Heart left ventricle (tissue), 16 donors: ENCODE results near the gene EXOC5. TPM values are rescaled to one million over a fixed set of nuclear protein-coding genes. Genes with fewer than 3 reads are reported as not detected.

Experiments
- ATAC-seq, 4 donors: fragments of 200-7000 bp; cut with Tn5 transposase; one replicate each; pipeline ENCODE4 v1.9.1; 2020 to 2022; ENCODE audit warnings: moderate library complexity in 4 of 4, mild to moderate bottlenecking in 3 of 4, moderate number of reproducible peaks in 1 of 4
- DNase-seq, 5 donors: peaks; one replicate each; pipeline ENCODE4 v3.0.0-alpha.2; 2020
- H3K27ac ChIP-seq, 12 donors: fragments of 200-600 bp; sonication (generic) in 4 of 12; one replicate each; pipeline versions ENCODE4 v1.5.0 to v1.8.0; 2016 to 2022; ENCODE audit warnings: mild to moderate bottlenecking in 2 of 12
- H3K27me3 ChIP-seq, 9 donors: fragments of 200-600 bp; sonication (generic) in 2 of 9; one replicate each; pipeline versions ENCODE4 v1.5.1 to v1.8.0; 2016 to 2022; ENCODE audit warnings: mild to moderate bottlenecking in 3 of 9
- H3K36me3 ChIP-seq, 9 donors: fragments of 200-600 bp; sonication (generic) in 2 of 9; one replicate each; pipeline versions ENCODE4 v1.5.0 to v1.8.0; 2018 to 2022; ENCODE audit warnings: mild to moderate bottlenecking in 2 of 9
- H3K4me1 ChIP-seq, 12 donors: fragments of 200-600 bp; sonication (generic) in 4 of 12; one replicate each; pipeline versions ENCODE4 v1.5.0 to v1.8.0; 2016 to 2022; ENCODE audit warnings: mild to moderate bottlenecking in 3 of 12
- H3K4me3 ChIP-seq, 12 donors: fragments of 200-600 bp; sonication (generic) in 4 of 12; one replicate each; pipeline versions ENCODE4 v1.5.0 to v1.8.0; 2017 to 2022; ENCODE audit warnings: mild to moderate bottlenecking in 9 of 12, moderate library complexity in 4 of 12
- H3K9me3 ChIP-seq, 12 donors: fragments of 200-600 bp; sonication (generic) in 4 of 12; one replicate each; pipeline versions ENCODE4 v1.5.0 to v1.8.0; 2016 to 2022; ENCODE audit warnings: mild to moderate bottlenecking in 1 of 12
- POLR2A ChIP-seq, 2 donors: fragments of 450-650 bp; IDR thresholded peaks; one replicate each; pipeline ENCODE4 v1.6.1; 2017; ENCODE audit warnings: antibody characterized with exemption in 2 of 2, mild to moderate bottlenecking in 2 of 2, moderate library complexity in 2 of 2
- WGBS, 4 donors: extraction: QIAGEN DNeasy Blood & Tissue Kit in 2 of 4; methylation state at CpG; one replicate each; pipeline versions ENCODE4 v1.1.5 to v1.1.7; 2013 to 2018; 5-methylcytosine and 5-hydroxymethylcytosine counted together
- intact Hi-C, 10 donors: fragments of 100-400 bp; cut with DNase I; formaldehyde crosslinking; loops; one replicate each; pipeline versions ENCODE4 v1.11.1 to v1.14.2; 2022
- polyA plus RNA-seq, 2 donors: library from polyadenylated mRNA; stranded (reverse); fragments of 200-250 nt; gene quantifications; one replicate each; pipeline ENCODE4 v1.2.3, GENCODE V29; 2013
- total RNA-seq, 9 donors: library from RNA; depleted of rRNA in 2 of 9; stranded (reverse); fragments of >200 nt in 2 of 9; fragmentation: NEBNext Ultra II Directional in 3 of 9; extraction: Animal tissue kit (Norgen Biotek cat#: 25700) in 3 of 9; gene quantifications; one replicate each; pipeline versions ENCODE4 v1.1.0 to v1.2.4, GENCODE V29; 2016 to 2023
- TF ChIP-seq, protein P1 (sequence below), 12 donors: fragments of 200-600 bp; sonication (generic) in 4 of 12; IDR thresholded peaks; one replicate each; pipeline versions ENCODE4 v1.5.0 to v1.8.0; 2018 to 2022; ENCODE audit warnings: antibody characterized with exemption in 12 of 12, mild to moderate bottlenecking in 5 of 12
- donor health status: ischemic (EF 13 %, LVEDD 7.1; RV severe dilation, severe dysfunction).
- donor health status: healthy with polysubstance abuse.
- donor health status: DM: no; HTN: yes; CAD: no.
- donor health status: DM: no; HTN: no; CAD: no.
- donor health status: ischemic (EF 25% LVEDD 6.9; RV normal size, moderate dysfunction).
- donor health status: ischemic (EF 25% LVEDD 5.7; RV mildly dilated, moderate dysfunction).
- donor health status: healthy.
- donor health status: DM: yes; HTN: yes; CAD: no.
- donor health status: ischemic (EF 35%, LVEDD 5.7; RV mildly dilated, moderate dysfunction).
- donor health status: nonischemic (EF 11% LVEDD 7.7; RV severe dilation, severe dysfunction).
- donor health status: DM: yes; HTN: yes; CAD: no.
- donor health status: PGD.
- donor health status: ischemic (EF 29% LVEDD 5.4; RV normal size, mild dysfunction).
- donor health status: nonischemic (EF 23%, LVEDD 6.1; RV moderate dilation, normal function).

EXOC5 gene
- total and polyA plus RNA-seq, 11 donors, result 6.1 to 74.8 (median 52.7) TPM

DNA sequence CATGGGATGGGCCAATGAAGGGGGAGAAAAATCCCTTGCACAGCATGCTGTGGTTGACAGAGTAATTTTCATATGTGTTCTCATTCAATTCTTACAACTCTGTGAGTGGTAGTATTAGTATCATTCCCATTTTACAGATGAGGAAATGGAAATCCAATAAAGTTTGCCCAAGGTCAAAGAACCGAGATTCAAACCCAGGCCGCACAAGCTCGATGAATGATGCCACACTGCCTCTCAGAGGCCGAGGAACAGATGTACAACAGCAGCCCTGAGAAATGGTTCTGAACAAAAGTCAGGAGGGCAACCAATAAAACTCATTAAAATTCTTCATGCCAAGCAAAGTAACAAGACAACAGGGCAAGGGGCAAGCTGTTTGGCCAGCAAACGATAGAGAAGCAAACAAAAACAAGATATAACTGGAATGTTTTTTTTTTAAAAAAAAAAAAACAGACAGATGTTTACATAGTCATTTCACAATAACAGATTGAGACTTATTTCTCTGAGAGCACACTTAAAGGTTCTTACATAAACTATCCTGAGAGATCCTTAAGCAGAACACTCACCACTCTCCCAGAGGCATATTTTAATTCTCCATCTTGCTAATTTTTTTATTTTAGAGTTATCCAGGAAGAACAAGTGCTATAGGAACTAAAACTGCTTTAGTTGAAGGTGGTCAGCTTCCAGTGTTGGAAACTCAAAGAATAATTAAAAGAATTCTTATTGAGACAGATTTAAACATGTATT, 85.8 kb downstream of the EXOC5 start:
- H3K27me3 ChIP-seq, result peaks cover 0 to 15% (median 4%) of the 10 kb centered on the region in 9 donors
- ATAC-seq, result no peak
- H3K9me3 ChIP-seq, result no peaks in the 10 kb centered on the region
- intact Hi-C loops, result loop anchor here in 1 of 10 donors (10.0 kb wide), 1 partner anchor 688 kb away; no protein-coding TSS in a partner anchor
- DNase-seq, result no peak
- TF ChIP-seq, protein P1, sequence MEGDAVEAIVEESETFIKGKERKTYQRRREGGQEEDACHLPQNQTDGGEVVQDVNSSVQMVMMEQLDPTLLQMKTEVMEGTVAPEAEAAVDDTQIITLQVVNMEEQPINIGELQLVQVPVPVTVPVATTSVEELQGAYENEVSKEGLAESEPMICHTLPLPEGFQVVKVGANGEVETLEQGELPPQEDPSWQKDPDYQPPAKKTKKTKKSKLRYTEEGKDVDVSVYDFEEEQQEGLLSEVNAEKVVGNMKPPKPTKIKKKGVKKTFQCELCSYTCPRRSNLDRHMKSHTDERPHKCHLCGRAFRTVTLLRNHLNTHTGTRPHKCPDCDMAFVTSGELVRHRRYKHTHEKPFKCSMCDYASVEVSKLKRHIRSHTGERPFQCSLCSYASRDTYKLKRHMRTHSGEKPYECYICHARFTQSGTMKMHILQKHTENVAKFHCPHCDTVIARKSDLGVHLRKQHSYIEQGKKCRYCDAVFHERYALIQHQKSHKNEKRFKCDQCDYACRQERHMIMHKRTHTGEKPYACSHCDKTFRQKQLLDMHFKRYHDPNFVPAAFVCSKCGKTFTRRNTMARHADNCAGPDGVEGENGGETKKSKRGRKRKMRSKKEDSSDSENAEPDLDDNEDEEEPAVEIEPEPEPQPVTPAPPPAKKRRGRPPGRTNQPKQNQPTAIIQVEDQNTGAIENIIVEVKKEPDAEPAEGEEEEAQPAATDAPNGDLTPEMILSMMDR (IDR thresholded peaks at IDR 0.05), result no peak
- TF ChIP-seq POLR2A (IDR thresholded peaks at IDR 0.05), result no peak
- no peaks in the 10 kb centered on the region for H3K36me3 ChIP-seq
- WGBS, 4 donors, result 15 to 27% (median 21%) methylated on average over 5 of the region's 5 CpGs
- no peaks in the 10 kb centered on the region for H3K4me1 ChIP-seq
- no peak overlapping the region for H3K27ac ChIP-seq
- H3K4me3 ChIP-seq, result no peak overlapping the region

DNA sequence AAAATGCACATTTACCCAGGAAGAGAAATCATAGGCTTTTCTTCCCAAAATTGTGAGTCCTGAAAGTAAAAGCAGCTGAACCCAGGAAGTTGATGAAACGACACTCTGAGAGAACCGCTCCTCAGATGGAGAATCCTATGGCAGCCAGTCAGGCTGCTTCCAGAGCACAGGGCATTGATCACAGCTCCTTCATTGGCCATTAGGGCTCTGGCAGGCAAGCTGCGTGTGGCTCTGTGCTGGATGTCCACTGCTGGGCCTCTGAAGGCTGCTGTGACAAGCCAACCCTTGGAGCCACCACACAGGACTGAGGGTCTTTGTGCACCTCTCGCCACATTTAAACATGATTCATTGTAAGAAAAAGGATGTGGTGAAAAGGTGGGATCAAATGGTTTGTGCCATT, 89.4 kb downstream of the EXOC5 start:
- 58 to 69% (median 65%) methylated on average over 4 of the region's 4 CpGs for WGBS, 4 donors
- H3K27ac ChIP-seq, result no peak overlapping the region
- H3K4me3 ChIP-seq, result no peak overlapping the region
- ATAC-seq (no peak), DNase-seq (no peak)
- no peaks in the 10 kb centered on the region for H3K4me1 ChIP-seq
- TF ChIP-seq POLR2A (IDR thresholded peaks at IDR 0.05), result no peak
- TF ChIP-seq, protein P1 (IDR thresholded peaks at IDR 0.05), result no peak
- intact Hi-C loops, result no loop called here
- H3K27me3 ChIP-seq, result peaks cover 0 to 12% (median 4%) of the 10 kb centered on the region in 9 donors
- H3K9me3 ChIP-seq, result no peaks in the 10 kb centered on the region
- no peaks in the 10 kb centered on the region for H3K36me3 ChIP-seq

DNA sequence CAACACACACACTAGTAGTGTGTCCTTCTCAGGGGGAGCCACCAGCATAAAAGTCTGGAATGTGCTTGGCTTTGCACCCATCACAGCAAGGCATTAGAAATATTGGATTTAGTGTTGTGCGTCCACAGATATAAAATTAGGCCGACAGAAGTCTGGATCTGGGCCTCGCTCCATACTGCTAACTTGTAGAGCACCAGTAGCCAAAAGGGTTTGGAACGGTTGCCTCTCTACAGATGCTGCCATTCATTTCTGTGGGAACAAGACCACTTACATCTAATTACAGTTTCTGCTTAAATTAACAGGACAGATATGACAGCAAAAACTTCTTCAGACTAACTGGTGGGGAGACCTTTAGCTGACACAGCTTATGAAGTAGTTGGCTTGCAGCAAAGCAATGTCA, 94.2 kb downstream of the EXOC5 start:
- WGBS, 4 donors, result 88 to 93% (median 90%) methylated on average over 4 of the region's 4 CpGs
- intact Hi-C loops, result no loop called here
- no peak for TF ChIP-seq POLR2A (IDR thresholded peaks at IDR 0.05)
- TF ChIP-seq, protein P1 (IDR thresholded peaks at IDR 0.05), result no peak
- no peaks in the 10 kb centered on the region for H3K9me3 ChIP-seq
- DNase-seq (no peak), ATAC-seq (no peak)
- H3K4me1 ChIP-seq, result no peaks in the 10 kb centered on the region
- H3K36me3 ChIP-seq, result no peaks in the 10 kb centered on the region
- H3K4me3 ChIP-seq, result no peak overlapping the region
- H3K27me3 ChIP-seq, result peaks cover 0 to 21% (median 2%) of the 10 kb centered on the region in 9 donors
- H3K27ac ChIP-seq, result no peak overlapping the region

DNA sequence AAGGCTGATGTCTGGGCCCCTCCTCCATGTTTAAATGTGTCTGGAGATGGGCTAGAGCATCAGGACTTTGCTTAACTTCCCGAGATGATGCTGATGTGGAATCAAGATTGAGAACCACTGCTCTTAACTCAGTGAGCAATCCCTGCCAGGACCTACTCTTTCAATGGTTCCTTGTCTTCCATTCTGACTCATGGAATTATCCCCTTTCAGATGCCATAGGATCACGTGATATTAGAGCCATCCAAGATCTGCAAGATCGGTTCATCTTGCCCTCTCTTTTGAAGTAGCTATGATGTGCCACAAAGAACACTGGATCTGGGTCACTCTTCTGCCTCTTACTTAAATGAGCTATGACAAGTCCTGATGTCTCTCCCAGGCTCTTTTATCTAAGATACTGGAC, 96.8 kb downstream of the EXOC5 start:
- Histone ChIP-seq H3K27me3 (peaks cover 0 to 21% (median 0%) of the 10 kb centered on the region in 9 donors), H3K4me1 (no peaks in the 10 kb centered on the region), H3K9me3 (no peaks in the 10 kb centered on the region), H3K27ac (no peak overlapping the region), H3K4me3 (no peak overlapping the region), H3K36me3 (no peaks in the 10 kb centered on the region)
- 75 to 81% (median 77%) methylated on average over 3 of the region's 3 CpGs for WGBS, 4 donors
- TF ChIP-seq, protein P1 (IDR thresholded peaks at IDR 0.05), result no peak
- TF ChIP-seq POLR2A (IDR thresholded peaks at IDR 0.05), result no peak
- DNase-seq (no peak), ATAC-seq (no peak)
- intact Hi-C loops, result no loop called here
